AG08395 (cell line): ENCODE data around the gene RTN4RL1.

Experiments
- DNase-seq: peaks from one replicate; pipeline ENCODE4 v3.0.0; 2012; ENCODE audit warnings: mixed read lengths, low spot score

RTN4RL1 gene

GRCh38 chr17:1977583-1978395 lies 47.3 kb downstream of the RTN4RL1 start:
- DNase-seq, result no peak

- no peak for DNase-seq
Observed at GRCh38 chr17:1976683-1977064, 48.5 kb downstream of the RTN4RL1 start.

- DNase-seq, result no peak
Observed at GRCh38 chr17:1976000-1976682, 49.0 kb downstream of the RTN4RL1 start.

- DNase-seq, result no peak
Observed at GRCh38 chr17:1975573-1975972, 49.6 kb downstream of the RTN4RL1 start.

GRCh38 chr17:1972487-1973160 lies 52.5 kb downstream of the RTN4RL1 start:
- DNase-seq, result no peak

GRCh38 chr17:1970843-1971384 lies 54.2 kb downstream of the RTN4RL1 start:
- no peak for DNase-seq

- no peak for DNase-seq
Observed at GRCh38 chr17:1969712-1970111, 55.4 kb downstream of the RTN4RL1 start.

- no peak for DNase-seq
Observed at GRCh38 chr17:1967213-1967612, 57.9 kb downstream of the RTN4RL1 start.

- DNase-seq, result peak; percentile 46
Observed at GRCh38 chr17:1966274-1967086, 58.7 kb downstream of the RTN4RL1 start.

GRCh38 chr17:1965556-1966273 lies 59.4 kb downstream of the RTN4RL1 start:
- DNase-seq, result peak; percentile 29

GRCh38 chr17:1963250-1963649 lies 61.9 kb downstream of the RTN4RL1 start:
- no peak for DNase-seq

- no peak for DNase-seq
Observed at GRCh38 chr17:1961189-1961588, 63.9 kb downstream of the RTN4RL1 start.

- no peak for DNase-seq
Observed at GRCh38 chr17:1960545-1960912, 64.6 kb downstream of the RTN4RL1 start.

GRCh38 chr17:1959871-1960544 lies 65.1 kb downstream of the RTN4RL1 start:
- DNase-seq, result no peak

GRCh38 chr17:1958134-1958881 lies 66.8 kb downstream of the RTN4RL1 start:
- peak; percentile 61 for DNase-seq

GRCh38 chr17:1957037-1957436 lies 68.1 kb downstream of the RTN4RL1 start:
- DNase-seq, result peak; percentile 40

GRCh38 chr17:1956134-1956533 lies 69.0 kb downstream of the RTN4RL1 start:
- no peak for DNase-seq

GRCh38 chr17:1953831-1954230 lies 71.3 kb downstream of the RTN4RL1 start:
- DNase-seq, result no peak

- DNase-seq, result no peak
Observed at GRCh38 chr17:1951920-1952319, 73.2 kb downstream of the RTN4RL1 start.

- no peak for DNase-seq
Observed at GRCh38 chr17:1949754-1950153, 75.4 kb downstream of the RTN4RL1 start.
